ENCODE measurements around the gene KLRC4.

- TF ChIP-seq CTCF (IDR thresholded peaks at IDR 0.05; ENCODE audit: low read depth, low read length) (no peak), EZH2phosphoT487 (IDR thresholded peaks at IDR 0.05; ENCODE audit: low read depth) (no peak)
Observed at GRCh38 chr12:10364815-10365622, 44.5 kb downstream of the KLRC4 start.

Measured in OCI-LY3 (cell line).